OCI-LY7 (cell line): ENCODE data around the gene FAM13A. TPM values are rescaled to one million over a fixed set of nuclear protein-coding genes. Genes with fewer than 3 reads are reported as not detected.

ENCODE experiments used
- BruUV-seq: library from RNA; stranded (reverse); fragments of 400-500 nt; replicated peaks from 2 replicates; lab custom pipeline; 2021; lab: Mats Ljungman, UMichigan
- CTCF ChIA-PET: fragments of 300-600 bp; sonication (Branson Sonifier 250); formaldehyde crosslinking; loops from one replicate; lab custom pipeline; 2022; ENCODE audit warnings: antibody characterized with exemption; ENCODE audit not compliant: unreplicated experiment; lab: Charles Lee
- POLR2A ChIA-PET: fragments of 300-600 bp; sonication (Branson Sonifier 250); formaldehyde crosslinking; loops from one replicate; lab custom pipeline; 2022; ENCODE audit warnings: antibody characterized with exemption; lab: Charles Lee
- DNase-seq: peaks from one replicate; pipeline ENCODE4 v3.0.0-alpha.2; 2015; ENCODE audit warnings: low spot score
- H2AFZ ChIP-seq: fragments of 200-600 bp; sonication (generic), shearing (Covaris generic); 2 replicates; pipeline ENCODE4 v1.6.1; 2014; ENCODE audit warnings: mild to moderate bottlenecking, antibody characterized with exemption, low read length, moderate library complexity
- H3K27ac ChIP-seq: fragments of 200-600 bp; sonication (generic); 2 replicates; pipeline ENCODE4 v1.5.1; 2014; ENCODE audit warnings: mixed run types, low read depth, mild to moderate bottlenecking, moderate library complexity, low read length, inconsistent platforms; ENCODE audit not compliant: poor library complexity, severe bottlenecking
- H3K36me3 ChIP-seq: fragments of 200-600 bp; sonication (generic); 2 replicates; pipeline ENCODE4 v1.6.1; 2014; ENCODE audit warnings: mild to moderate bottlenecking, antibody characterized with exemption, low read length, moderate library complexity, mixed read lengths; ENCODE audit not compliant: insufficient read depth
- H3K4me1 ChIP-seq: fragments of 200-600 bp; sonication (generic); 2 replicates; pipeline ENCODE4 v1.5.1; 2014; ENCODE audit warnings: mild to moderate bottlenecking, low read length; ENCODE audit not compliant: insufficient read depth, poor library complexity, severe bottlenecking
- H3K4me2 ChIP-seq: fragments of 200-600 bp; sonication (generic); 2 replicates; pipeline ENCODE4 v1.6.1; 2014; ENCODE audit warnings: mild to moderate bottlenecking, low read length
- H3K4me3 ChIP-seq: fragments of 200-600 bp; sonication (generic); 2 replicates; pipeline ENCODE4 v1.5.1; 2014; ENCODE audit warnings: mild to moderate bottlenecking, low read depth, low read length; ENCODE audit not compliant: poor library complexity, severe bottlenecking
- H3K79me2 ChIP-seq: fragments of 200-600 bp; sonication (generic); 2 replicates; pipeline ENCODE4 v1.6.1; 2016; ENCODE audit warnings: low read depth, mild to moderate bottlenecking, low read length, moderate library complexity, mixed read lengths; ENCODE audit not compliant: insufficient read depth
- H3K9me2 ChIP-seq: fragments of 200-600 bp; sonication (generic); 2 replicates; pipeline ENCODE4 v1.6.1; 2016; ENCODE audit warnings: mild to moderate bottlenecking, low read length, mixed read lengths; ENCODE audit not compliant: insufficient read depth
- H3K9me3 ChIP-seq: fragments of 200-600 bp; sonication (generic); 2 replicates; pipeline ENCODE4 v1.6.1; 2014; ENCODE audit warnings: mild to moderate bottlenecking, mixed run types, low read length, mixed read lengths
- H4K20me1 ChIP-seq: fragments of 200-600 bp; sonication (generic); 2 replicates; pipeline ENCODE4 v1.6.1; 2014; ENCODE audit warnings: mild to moderate bottlenecking, antibody characterized with exemption, low read length, moderate library complexity, mixed read lengths; ENCODE audit not compliant: insufficient read depth
- CTCF ChIP-seq: fragments of 200-600 bp; sonication (generic); conservative IDR thresholded peaks from 2 replicates; pipeline ENCODE4 v1.5.1; 2014; ENCODE audit warnings: mild to moderate bottlenecking, antibody characterized with exemption, low read length, moderate library complexity, mixed read lengths
- EZH2phosphoT487 ChIP-seq: fragments of 200-600 bp; sonication (generic); IDR thresholded peaks from 2 replicates; pipeline ENCODE4 v1.6.1; 2018; ENCODE audit warnings: low read depth, borderline replicate concordance, mild to moderate bottlenecking, mixed run types, antibody characterized with exemption, low read length, moderate library complexity, mixed read lengths
- intact Hi-C: fragments of 100-400 bp; cut with micrococcal nuclease; formaldehyde crosslinking; loops from one replicate; pipeline ENCODE4 v1.10.0; 2022; ENCODE audit not compliant: unreplicated experiment
- total RNA-seq, 2 experiments: library from RNA; depleted of rRNA in 1 of 2; stranded (reverse); fragments of >200 nt in 1 of 2; shearing (Covaris generic) in 1 of 2; gene quantifications; 2 replicates each; pipeline ENCODE4 v1.2.3, GENCODE V29; 2014 to 2022

Gene FAM13A
- total RNA-seq, 2 experiments from 2014 or later, result not detected

- H3K9me2 ChIP-seq, result no peaks in the 10 kb centered on the region
- no peak overlapping the region for H3K27ac ChIP-seq
- TF ChIP-seq EZH2phosphoT487 (no peak), CTCF (no peak)
- intact Hi-C loops, result no loop called here
- no peak overlapping the region for H3K4me2 ChIP-seq
- H3K79me2 ChIP-seq, result no peaks in the 10 kb centered on the region
- POLR2A ChIA-PET, result interaction anchor here (0.5 to 1.7 kb wide), 9 partner anchors 8 to 1879 kb away, joined by 3 to 4 read pairs (median 3); no protein-coding TSS in a partner anchor
- CTCF ChIA-PET, result no interaction called here
- H3K36me3 ChIP-seq, result no peaks in the 10 kb centered on the region
- no peak overlapping the region for H2AFZ ChIP-seq
- H3K4me1 ChIP-seq, result no peaks in the 10 kb centered on the region
- H3K4me3 ChIP-seq, result no peak overlapping the region
- DNase-seq, result no peak
- no TSS peak for BruUV-seq
- H3K9me3 ChIP-seq, result no peaks in the 10 kb centered on the region
- H4K20me1 ChIP-seq, result no peaks in the 10 kb centered on the region
Observed at GRCh38 chr4:88725143-88725542, 331.8 kb downstream of the FAM13A start.

GRCh38 chr4:88724406-88724805 lies 332.6 kb downstream of the FAM13A start:
- H3K79me2 ChIP-seq, result no peaks in the 10 kb centered on the region
- BruUV-seq, result no TSS peak
- CTCF ChIA-PET, result no interaction called here
- H2AFZ ChIP-seq, result no peak overlapping the region
- H3K4me3 ChIP-seq, result no peak overlapping the region
- intact Hi-C loops, result no loop called here
- POLR2A ChIA-PET, result interaction anchor here (1.0 to 1.3 kb wide), 3 partner anchors 9 to 28 kb away, joined by 3 read pairs; no protein-coding TSS in a partner anchor
- DNase-seq, result no peak
- TF ChIP-seq CTCF (no peak), EZH2phosphoT487 (no peak)
- no peaks in the 10 kb centered on the region for H3K36me3 ChIP-seq
- no peaks in the 10 kb centered on the region for H3K9me2 ChIP-seq
- H4K20me1 ChIP-seq, result no peaks in the 10 kb centered on the region
- no peaks in the 10 kb centered on the region for H3K4me1 ChIP-seq
- H3K9me3 ChIP-seq, result no peaks in the 10 kb centered on the region
- H3K4me2 ChIP-seq, result no peak overlapping the region
- no peak overlapping the region for H3K27ac ChIP-seq

GRCh38 chr4:88722828-88723227 lies 334.2 kb downstream of the FAM13A start:
- H3K79me2 ChIP-seq, result no peaks in the 10 kb centered on the region
- no peaks in the 10 kb centered on the region for H3K4me1 ChIP-seq
- no peak overlapping the region for H3K27ac ChIP-seq
- H3K36me3 ChIP-seq, result no peaks in the 10 kb centered on the region
- BruUV-seq, result no TSS peak
- H3K9me2 ChIP-seq, result no peaks in the 10 kb centered on the region
- no peak overlapping the region for H3K4me3 ChIP-seq
- TF ChIP-seq EZH2phosphoT487 (no peak), CTCF (no peak)
- no peak overlapping the region for H2AFZ ChIP-seq
- no peaks in the 10 kb centered on the region for H3K9me3 ChIP-seq
- no peaks in the 10 kb centered on the region for H4K20me1 ChIP-seq
- POLR2A ChIA-PET, result interaction anchor here (0.6 to 1.2 kb wide), 3 partner anchors 11 to 17 kb away, joined by 3 read pairs; no protein-coding TSS in a partner anchor
- intact Hi-C loops, result no loop called here
- DNase-seq, result no peak
- H3K4me2 ChIP-seq, result no peak overlapping the region
- CTCF ChIA-PET, result no interaction called here
